HL-60/S4 treated with phorbol 12-myristate 13-acetate at 8.2 ng/mL for 4 days and 3 days (cell line): ENCODE results near the gene PSAP.

Source experiments
- in situ Hi-C: fragments of 300-500 bp; cut with MboI; formaldehyde crosslinking; loops from 2 replicates; pipeline ENCODE4 v1.15.0; 2022; ENCODE audit warnings: low sequenced_read_pairs

Gene PSAP

DNA sequence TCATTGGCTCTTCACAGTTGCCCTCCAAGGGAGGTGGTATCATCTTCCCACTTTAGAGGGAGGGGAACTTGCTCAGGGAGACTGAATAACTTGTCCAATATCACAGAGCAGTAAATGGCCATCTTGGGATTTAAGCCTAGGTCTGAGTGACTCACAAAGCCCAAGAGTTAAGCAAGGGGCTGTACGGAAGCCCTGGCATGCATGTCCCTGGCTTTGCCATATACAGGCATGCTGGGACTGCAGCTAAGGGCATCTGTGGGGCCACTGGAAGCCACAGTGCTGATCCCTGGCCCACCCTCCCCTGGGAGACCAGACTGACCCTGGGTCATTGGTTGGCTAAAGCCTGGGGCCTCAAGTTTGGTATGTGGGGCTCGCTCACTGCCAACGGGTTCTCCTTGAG is 80.8 kb downstream of the PSAP start:
- in situ Hi-C loops, result no loop called here

DNA sequence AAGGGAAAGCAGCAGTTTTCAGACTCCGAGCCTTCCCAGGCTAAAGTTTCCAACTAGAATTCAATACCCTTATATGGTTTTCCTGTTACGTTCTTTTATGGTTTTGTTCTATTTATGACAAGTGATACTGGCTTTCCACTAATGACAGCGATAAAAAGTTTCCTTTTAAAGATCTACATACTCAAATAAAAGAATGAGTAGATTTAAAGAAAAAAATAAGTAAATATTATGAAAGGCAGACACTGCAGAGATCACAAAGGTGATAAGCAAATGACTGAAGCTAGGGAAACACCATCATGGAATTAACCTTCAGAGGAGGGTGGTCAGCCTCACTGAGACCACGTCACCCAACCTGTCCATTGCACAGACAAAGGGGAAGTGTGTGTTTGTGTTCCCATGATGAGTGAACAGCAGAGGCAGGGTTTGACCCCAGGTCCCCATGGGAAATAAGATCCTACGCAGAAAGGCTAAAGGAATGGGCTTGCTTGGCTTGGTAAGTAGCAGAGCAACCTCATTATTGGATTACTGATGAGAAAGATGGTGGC is 81.7 kb downstream of the PSAP start:
- in situ Hi-C loops, result no loop called here

DNA sequence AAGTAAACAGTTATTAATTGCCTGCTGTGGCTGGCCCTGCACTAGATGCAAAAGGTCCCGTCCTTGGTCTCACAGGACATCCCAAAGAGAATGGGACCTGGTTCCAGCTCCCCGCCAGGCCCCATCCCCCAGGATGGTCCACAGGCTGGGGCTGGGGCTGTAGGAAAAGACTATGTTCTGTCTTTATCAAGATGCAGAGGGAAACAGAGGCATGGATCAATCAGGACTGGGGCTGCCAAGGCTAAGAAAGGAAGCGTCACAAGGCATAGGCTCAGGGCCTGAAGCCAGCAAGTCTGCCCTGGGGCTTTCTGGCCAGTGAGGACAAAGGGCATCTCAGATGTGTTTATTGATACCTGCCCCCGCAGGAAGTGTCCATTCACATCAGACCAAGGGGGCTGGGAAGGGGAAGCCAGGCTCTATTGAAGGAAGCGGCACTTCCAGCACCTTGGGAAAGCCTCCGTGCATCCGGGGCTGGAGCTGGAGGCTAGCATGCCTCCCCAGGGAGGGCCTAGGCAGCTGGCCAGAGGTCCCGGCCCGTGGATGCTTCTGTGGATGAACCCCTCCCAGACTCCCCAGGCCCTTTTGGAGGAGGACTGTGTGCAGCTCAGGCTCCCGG is 83.5 kb downstream of the PSAP start:
- in situ Hi-C loops, result no loop called here

DNA sequence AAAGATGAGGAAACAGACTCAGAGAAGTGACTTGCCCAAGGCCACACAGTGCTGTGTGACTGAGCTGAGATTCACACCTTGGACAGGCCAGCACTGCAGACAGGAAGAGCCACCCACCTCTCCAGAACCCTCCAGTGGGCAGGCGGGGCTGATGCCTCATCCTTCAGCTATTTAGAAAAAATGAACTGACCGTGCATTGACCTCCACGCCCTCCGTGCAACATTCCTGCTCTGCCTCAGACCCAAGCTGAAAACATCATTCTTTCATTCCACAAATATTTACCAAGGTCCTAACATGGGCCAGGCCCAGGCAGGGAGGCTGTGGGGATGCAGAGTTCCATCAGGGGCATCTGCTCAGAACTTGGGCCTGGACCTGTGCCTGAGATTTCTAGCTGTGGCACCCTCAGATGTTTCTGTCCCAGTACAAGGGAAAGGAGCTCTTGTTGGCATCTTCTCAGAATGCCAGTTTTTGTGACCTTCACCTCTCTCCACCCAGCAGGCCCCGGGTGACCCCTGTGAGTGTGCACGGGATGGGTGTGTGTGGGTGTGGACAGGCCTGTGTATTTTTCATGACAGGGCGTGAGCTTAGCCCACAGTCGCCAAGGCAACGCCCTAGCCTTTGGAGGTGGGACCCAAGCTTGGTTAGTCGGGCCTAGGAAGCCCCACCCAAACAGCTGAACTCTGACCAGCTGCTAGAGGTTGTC is 84.2 kb downstream of the PSAP start:
- in situ Hi-C loops, result no loop called here
